ENCODE results near the gene CTXND1.

- TF ChIP-seq CTCF (conservative IDR thresholded peaks at IDR 0.05; ENCODE audit: low read length) = no peak
- no peak for TF ChIP-seq EZH2phosphoT487 (IDR thresholded peaks at IDR 0.05; ENCODE audit: borderline replicate concordance)
Measured at GRCh38 chr15:80247320-80247719, 4.7 kb downstream of the CTXND1 start.

Data from Loucy (cell line).